SK-N-MC (cell line): Measurements from ENCODE around the gene PRSS27.

ENCODE experiments used
- DNase-seq: peaks from one replicate; pipeline ENCODE4 v3.0.0-alpha.2; 2011; ENCODE audit warnings: low read depth, low spot score
- H3K27ac ChIP-seq: fragments of 200-600 bp; sonication (generic); 2 replicates; pipeline ENCODE4 v1.5.1; 2016; ENCODE audit warnings: mixed run types
- H3K36me3 ChIP-seq: fragments of 200-600 bp; sonication (generic); 2 replicates; pipeline ENCODE4 v1.6.1; 2017; ENCODE audit warnings: antibody characterized with exemption, low read length, mixed read lengths; ENCODE audit not compliant: insufficient read depth
- H3K4me3 ChIP-seq: fragments of 200-600 bp; sonication (generic); 2 replicates; pipeline ENCODE4 v1.5.1; 2016
- H3K9ac ChIP-seq: fragments of 200-600 bp; sonication (generic); 2 replicates; pipeline ENCODE4 v1.8.0; 2017; ENCODE audit warnings: mixed run types, mixed read lengths; ENCODE audit not compliant: insufficient read length
- H3K9me3 ChIP-seq: fragments of 200-600 bp; sonication (generic); 2 replicates; pipeline ENCODE4 v1.6.1; 2017; ENCODE audit warnings: low read depth, mild to moderate bottlenecking, antibody characterized with exemption, low read length, moderate library complexity, mixed read lengths
- EZH2 ChIP-seq: fragments of 200-600 bp; sonication (generic); IDR thresholded peaks from one replicate; pipeline ENCODE4 v1.6.1; 2017; ENCODE audit warnings: antibody characterized with exemption
- FOXP2 ChIP-seq: optimal IDR thresholded peaks from 2 replicates; pipeline ENCODE3; 2011; ENCODE audit warnings: mild to moderate bottlenecking, moderate library complexity; ENCODE audit not compliant: insufficient read depth; ENCODE audit errors: extremely low read length, control extremely low read depth
- POLR2AphosphoS5 ChIP-seq: IDR thresholded peaks from 2 replicates; pipeline ENCODE4 v1.6.1; 2012; ENCODE audit warnings: mild to moderate bottlenecking, low read depth, low read length, borderline replicate concordance

The PRSS27 gene

GRCh38 chr16:2715966-2716885, 3.8 kb downstream of the PRSS27 start:
- Histone ChIP-seq H3K9ac (no peak overlapping the region), H3K4me3 (no peak overlapping the region), H3K27ac (no peak overlapping the region), H3K36me3 (no peaks in the 10 kb centered on the region), H3K9me3 (no peaks in the 10 kb centered on the region)
- no peak for DNase-seq
- TF ChIP-seq FOXP2 (no peak), EZH2 (no peak), POLR2AphosphoS5 (no peak)

GRCh38 chr16:2715519-2715918, 4.5 kb downstream of the PRSS27 start:
- Histone ChIP-seq H3K9me3 (no peaks in the 10 kb centered on the region), H3K36me3 (no peaks in the 10 kb centered on the region), H3K4me3 (no peak overlapping the region), H3K27ac (no peak overlapping the region), H3K9ac (no peak overlapping the region)
- no peak for TF ChIP-seq FOXP2
- no peak for TF ChIP-seq EZH2
- TF ChIP-seq POLR2AphosphoS5 = no peak
- DNase-seq = no peak

- no peak for DNase-seq
- no peak overlapping the region for H3K4me3 ChIP-seq
These were observed 5.0 kb downstream of the PRSS27 start for GRCh38 chr16:2715064-2715463.

GRCh38 chr16:2713985-2714774, 5.8 kb downstream of the PRSS27 start:
- TF ChIP-seq FOXP2 = no peak
- TF ChIP-seq EZH2 = no peak
- TF ChIP-seq POLR2AphosphoS5 = no peak
- Histone ChIP-seq H3K9ac (no peak overlapping the region), H3K4me3 (no peak overlapping the region), H3K9me3 (no peaks in the 10 kb centered on the region), H3K27ac (no peak overlapping the region), H3K36me3 (no peaks in the 10 kb centered on the region)
- DNase-seq = no peak

More at GRCh38 chr16:2715064-2715463, 5.0 kb downstream of the PRSS27 start:
- Histone ChIP-seq H3K9me3 (no peaks in the 10 kb centered on the region), H3K27ac (no peak overlapping the region), H3K9ac (no peak overlapping the region), H3K36me3 (no peaks in the 10 kb centered on the region)
- TF ChIP-seq FOXP2 = no peak
- no peak for TF ChIP-seq POLR2AphosphoS5
- TF ChIP-seq EZH2 = no peak

GRCh38 chr16:2713523-2713922, 6.5 kb downstream of the PRSS27 start:
- Histone ChIP-seq H3K9me3 (no peaks in the 10 kb centered on the region), H3K4me3 (no peak overlapping the region), H3K36me3 (no peaks in the 10 kb centered on the region), H3K9ac (no peak overlapping the region), H3K27ac (no peak overlapping the region)
- no peak for DNase-seq
- TF ChIP-seq POLR2AphosphoS5 = no peak
- TF ChIP-seq FOXP2 = no peak
- TF ChIP-seq EZH2 = no peak

GRCh38 chr16:2712546-2712945, 7.5 kb downstream of the PRSS27 start:
- no peaks in the 10 kb centered on the region; the same call in 1 of the 2 replicates for H3K36me3 ChIP-seq
- no peak for DNase-seq
- no peak for TF ChIP-seq FOXP2
- TF ChIP-seq EZH2 = no peak
- TF ChIP-seq POLR2AphosphoS5 = no peak
- no peak overlapping the region for H3K4me3 ChIP-seq
- H3K9ac ChIP-seq = no peak overlapping the region
- no peaks in the 10 kb centered on the region for H3K9me3 ChIP-seq
- H3K27ac ChIP-seq = no peak overlapping the region

GRCh38 chr16:2712063-2712441, 8.0 kb downstream of the PRSS27 start:
- no peaks in the 10 kb centered on the region for H3K9me3 ChIP-seq
- TF ChIP-seq POLR2AphosphoS5 (no peak), EZH2 (no peak), FOXP2 (no peak)
- H3K27ac ChIP-seq = no peak overlapping the region
- H3K4me3 ChIP-seq = no peak overlapping the region
- H3K9ac ChIP-seq = no peak overlapping the region
- H3K36me3 ChIP-seq = no peaks in the 10 kb centered on the region; the same call in 1 of the 2 replicates
- DNase-seq = no peak

GRCh38 chr16:2711370-2712062, 8.5 kb downstream of the PRSS27 start:
- no peak overlapping the region for H3K4me3 ChIP-seq
- no peak overlapping the region for H3K27ac ChIP-seq
- H3K36me3 ChIP-seq = no peaks in the 10 kb centered on the region; the same call in 1 of the 2 replicates
- no peak for DNase-seq
- no peaks in the 10 kb centered on the region for H3K9me3 ChIP-seq
- no peak overlapping the region for H3K9ac ChIP-seq
- TF ChIP-seq POLR2AphosphoS5 = no peak
- no peak for TF ChIP-seq EZH2
- TF ChIP-seq FOXP2 = no peak
